ENCODE results near the gene ATAD1.

ATAD1 gene

GRCh38 chr10:87706731-87707130 lies 111.3 kb downstream of the ATAD1 start:
- Histone ChIP-seq H3K36me3 (replicated peaks; ENCODE audit: low read depth, low read length) (no peaks in the 10 kb centered on the region), H3K9ac (ENCODE audit: low read length) (no peak overlapping the region), H3K4me1 (ENCODE audit: low read length) (no peaks in the 10 kb centered on the region), H3K79me2 (ENCODE audit: low read length) (no peaks in the 10 kb centered on the region), H3K4me2 (ENCODE audit: low read length) (no peak overlapping the region), H4K20me1 (ENCODE audit: insufficient read depth, low read length) (no peaks in the 10 kb centered on the region), H3K9me3 (ENCODE audit: insufficient read depth, low read length) (no peaks in the 10 kb centered on the region), H2AFZ (ENCODE audit: low read depth, low read length) (no peak overlapping the region), H3K27me3 (ENCODE audit: low read depth, low read length) (no peaks in the 10 kb centered on the region), H3K27ac (ENCODE audit: low read length) (no peak overlapping the region), H3K4me3 (ENCODE audit: low read length) (no peak overlapping the region)
- TF ChIP-seq EZH2phosphoT487 (IDR thresholded peaks at IDR 0.05; ENCODE audit: low read depth) (no peak), CTCF (IDR thresholded peaks at IDR 0.05; ENCODE audit: low read depth, low read length) (no peak)

- TF ChIP-seq CTCF (IDR thresholded peaks at IDR 0.05; ENCODE audit: low read depth, low read length) (no peak), EZH2phosphoT487 (IDR thresholded peaks at IDR 0.05; ENCODE audit: low read depth) (no peak)
- H3K27ac ChIP-seq (ENCODE audit: low read length) = no peak overlapping the region
- H3K4me2 ChIP-seq (ENCODE audit: low read length) = no peak overlapping the region
These were observed 112.7 kb downstream of the ATAD1 start for GRCh38 chr10:87705339-87705738.

GRCh38 chr10:87703771-87704170 lies 114.3 kb downstream of the ATAD1 start:
- H3K9ac ChIP-seq (ENCODE audit: low read length) = no peak overlapping the region
- no peaks in the 10 kb centered on the region for H3K27me3 ChIP-seq (ENCODE audit: low read depth, low read length)
- TF ChIP-seq CTCF (IDR thresholded peaks at IDR 0.05; ENCODE audit: low read depth, low read length) (no peak), EZH2phosphoT487 (IDR thresholded peaks at IDR 0.05; ENCODE audit: low read depth) (no peak)
- no peak overlapping the region for H2AFZ ChIP-seq (ENCODE audit: low read depth, low read length)
- no peak overlapping the region for H3K4me3 ChIP-seq (ENCODE audit: low read length)
- no peak overlapping the region for H3K27ac ChIP-seq (ENCODE audit: low read length)
- no peaks in the 10 kb centered on the region for H3K4me1 ChIP-seq (ENCODE audit: low read length)
- no peak overlapping the region for H3K4me2 ChIP-seq (ENCODE audit: low read length)
- H3K9me3 ChIP-seq (ENCODE audit: insufficient read depth, low read length) = no peaks in the 10 kb centered on the region
- H3K79me2 ChIP-seq (ENCODE audit: low read length) = no peaks in the 10 kb centered on the region
- no peaks in the 10 kb centered on the region for H3K36me3 ChIP-seq (replicated peaks; ENCODE audit: low read depth, low read length)
- no peaks in the 10 kb centered on the region for H4K20me1 ChIP-seq (ENCODE audit: insufficient read depth, low read length)

More at GRCh38 chr10:87705339-87705738, 112.7 kb downstream of the ATAD1 start:
- H3K36me3 ChIP-seq (replicated peaks; ENCODE audit: low read depth, low read length) = no peaks in the 10 kb centered on the region
- no peak overlapping the region for H3K9ac ChIP-seq (ENCODE audit: low read length)
- no peaks in the 10 kb centered on the region for H3K79me2 ChIP-seq (ENCODE audit: low read length)
- H4K20me1 ChIP-seq (ENCODE audit: insufficient read depth, low read length) = no peaks in the 10 kb centered on the region
- no peaks in the 10 kb centered on the region for H3K4me1 ChIP-seq (ENCODE audit: low read length)
- no peak overlapping the region for H3K4me3 ChIP-seq (ENCODE audit: low read length)
- no peak overlapping the region for H2AFZ ChIP-seq (ENCODE audit: low read depth, low read length)
- no peaks in the 10 kb centered on the region for H3K27me3 ChIP-seq (ENCODE audit: low read depth, low read length)
- H3K9me3 ChIP-seq (ENCODE audit: insufficient read depth, low read length) = no peaks in the 10 kb centered on the region

- Histone ChIP-seq H3K4me2 (ENCODE audit: low read length) (no peak overlapping the region), H4K20me1 (ENCODE audit: insufficient read depth, low read length) (no peaks in the 10 kb centered on the region), H3K36me3 (replicated peaks; ENCODE audit: low read depth, low read length) (no peaks in the 10 kb centered on the region), H3K79me2 (ENCODE audit: low read length) (no peaks in the 10 kb centered on the region), H3K9ac (ENCODE audit: low read length) (no peak overlapping the region), H3K27ac (ENCODE audit: low read length) (no peak overlapping the region), H3K9me3 (ENCODE audit: insufficient read depth, low read length) (no peaks in the 10 kb centered on the region), H3K4me1 (ENCODE audit: low read length) (no peaks in the 10 kb centered on the region), H3K27me3 (ENCODE audit: low read depth, low read length) (0 out of 2 replicates have a peak, but pooled peaks cover 4% of the 10 kb centered on the region), H3K4me3 (ENCODE audit: low read length) (no peak overlapping the region), H2AFZ (ENCODE audit: low read depth, low read length) (no peak overlapping the region)
- TF ChIP-seq EZH2phosphoT487 (IDR thresholded peaks at IDR 0.05; ENCODE audit: low read depth) = no peak
- TF ChIP-seq CTCF (IDR thresholded peaks at IDR 0.05; ENCODE audit: low read depth, low read length) = no peak
These were observed 115.1 kb downstream of the ATAD1 start for GRCh38 chr10:87702973-87703294.
